Activated T-helper 17 cell treated with anti-CD3 and anti-CD28 coated beads, Interleukin-2, amount 50 U/mL, for 72 hours (primary cell): ENCODE data around the gene RIC1. TPM values are rescaled to one million over a fixed set of nuclear protein-coding genes. Genes with fewer than 3 reads are reported as not detected.
"Not testable (repeated sequence)": the region's sequence is repeated elsewhere in the genome, so short reads cannot be mapped to it uniquely, and the experiment has no call there.

Source experiments
- ATAC-seq: fragments of 150-1000 bp; cut with Tn5 transposase; replicated peaks from 2 replicates; pipeline ENCODE4 v1.10.0; 2021; ENCODE audit warnings: mild to moderate bottlenecking, moderate library complexity
- H3K27ac Mint-ChIP-seq: one replicate; pipeline ENCODE4 v1.8.0; 2022; ENCODE audit warnings: mixed read lengths
- H3K27me3 Mint-ChIP-seq: one replicate; pipeline ENCODE4 v1.8.0; 2022; ENCODE audit warnings: mixed read lengths
- H3K36me3 Mint-ChIP-seq: one replicate; pipeline ENCODE4 v1.8.0; 2022; ENCODE audit warnings: low read depth, mild to moderate bottlenecking, mixed read lengths
- H3K4me1 Mint-ChIP-seq: one replicate; pipeline ENCODE4 v1.8.0; 2022; ENCODE audit warnings: mixed read lengths
- H3K4me3 Mint-ChIP-seq: one replicate; pipeline ENCODE4 v1.8.0; 2022; ENCODE audit warnings: mild to moderate bottlenecking, mixed read lengths
- H3K9me3 Mint-ChIP-seq: one replicate; pipeline ENCODE4 v1.8.0; 2022; ENCODE audit warnings: mixed read lengths
- total RNA-seq, 2 donors: library from RNA; stranded (reverse); gene quantifications; one replicate each; pipeline ENCODE4 v1.2.3, GENCODE V29; 2022

The RIC1 gene
- total RNA-seq, 2 donors from 2014 or later, result 20.1 to 20.3 TPM

GRCh38 chr9:5760338-5760737 lies 131.4 kb downstream of the RIC1 start:
- no peaks in the 10 kb centered on the region for H3K9me3 Mint-ChIP-seq
- no peaks in the 10 kb centered on the region for H3K27me3 Mint-ChIP-seq
- peaks cover 9% of the 10 kb centered on the region for H3K4me1 Mint-ChIP-seq
- H3K36me3 Mint-ChIP-seq, result peaks cover 90% of the 10 kb centered on the region
- peak; percentile 46 for ATAC-seq
- peak overlapping the region; percentile 5 for H3K27ac Mint-ChIP-seq
- H3K4me3 Mint-ChIP-seq, result no peak overlapping the region

- H3K27ac Mint-ChIP-seq, result peak overlapping the region; percentile 32
- H3K27me3 Mint-ChIP-seq, result no peaks in the 10 kb centered on the region
- peaks cover 16% of the 10 kb centered on the region for H3K4me1 Mint-ChIP-seq
- H3K9me3 Mint-ChIP-seq, result no peaks in the 10 kb centered on the region
- H3K4me3 Mint-ChIP-seq, result no peak overlapping the region
- no peak for ATAC-seq
- H3K36me3 Mint-ChIP-seq, result peaks cover 94% of the 10 kb centered on the region
Measured at GRCh38 chr9:5762421-5762820, 133.5 kb downstream of the RIC1 start.

DNA sequence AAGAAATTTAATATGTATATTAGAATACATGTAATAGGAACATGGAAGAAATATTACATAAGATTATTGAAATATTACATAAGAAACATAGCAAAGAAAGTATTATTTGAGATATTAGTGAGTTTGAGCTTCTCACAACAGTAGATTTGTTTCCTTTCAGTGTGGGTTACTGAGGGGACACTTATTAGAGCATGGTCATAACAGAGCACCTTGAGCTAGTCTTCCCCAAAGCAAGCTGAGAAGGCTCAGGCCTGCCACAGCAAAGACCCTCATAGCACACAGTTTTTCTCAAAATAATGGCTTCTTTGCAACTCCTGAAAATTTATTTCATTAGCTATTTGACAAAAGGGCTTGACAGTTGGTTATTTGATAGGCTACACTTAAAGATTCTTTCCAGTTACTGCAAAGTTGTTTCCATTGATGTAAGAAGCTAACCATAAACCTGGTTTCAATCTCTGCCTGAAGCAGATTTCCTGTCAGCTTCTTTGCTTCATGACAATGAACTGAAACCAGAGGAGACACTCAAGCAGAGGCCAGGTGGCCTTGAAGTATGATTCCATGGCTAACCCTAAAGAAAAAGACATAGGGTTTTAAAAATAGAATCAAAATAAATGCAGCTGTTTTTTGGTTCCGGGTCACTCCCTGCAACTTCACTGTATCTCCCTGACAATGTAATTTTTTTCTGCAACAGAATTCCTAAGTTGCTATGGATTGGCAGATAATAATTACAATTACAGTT lies 135.4 kb downstream of the RIC1 start:
- no peaks in the 10 kb centered on the region for H3K9me3 Mint-ChIP-seq
- H3K27ac Mint-ChIP-seq, result no peak overlapping the region
- peaks cover 26% of the 10 kb centered on the region for H3K4me1 Mint-ChIP-seq
- peak; percentile 42 for ATAC-seq
- no peaks in the 10 kb centered on the region for H3K27me3 Mint-ChIP-seq
- peaks cover 90% of the 10 kb centered on the region for H3K36me3 Mint-ChIP-seq
- no peak overlapping the region for H3K4me3 Mint-ChIP-seq

DNA sequence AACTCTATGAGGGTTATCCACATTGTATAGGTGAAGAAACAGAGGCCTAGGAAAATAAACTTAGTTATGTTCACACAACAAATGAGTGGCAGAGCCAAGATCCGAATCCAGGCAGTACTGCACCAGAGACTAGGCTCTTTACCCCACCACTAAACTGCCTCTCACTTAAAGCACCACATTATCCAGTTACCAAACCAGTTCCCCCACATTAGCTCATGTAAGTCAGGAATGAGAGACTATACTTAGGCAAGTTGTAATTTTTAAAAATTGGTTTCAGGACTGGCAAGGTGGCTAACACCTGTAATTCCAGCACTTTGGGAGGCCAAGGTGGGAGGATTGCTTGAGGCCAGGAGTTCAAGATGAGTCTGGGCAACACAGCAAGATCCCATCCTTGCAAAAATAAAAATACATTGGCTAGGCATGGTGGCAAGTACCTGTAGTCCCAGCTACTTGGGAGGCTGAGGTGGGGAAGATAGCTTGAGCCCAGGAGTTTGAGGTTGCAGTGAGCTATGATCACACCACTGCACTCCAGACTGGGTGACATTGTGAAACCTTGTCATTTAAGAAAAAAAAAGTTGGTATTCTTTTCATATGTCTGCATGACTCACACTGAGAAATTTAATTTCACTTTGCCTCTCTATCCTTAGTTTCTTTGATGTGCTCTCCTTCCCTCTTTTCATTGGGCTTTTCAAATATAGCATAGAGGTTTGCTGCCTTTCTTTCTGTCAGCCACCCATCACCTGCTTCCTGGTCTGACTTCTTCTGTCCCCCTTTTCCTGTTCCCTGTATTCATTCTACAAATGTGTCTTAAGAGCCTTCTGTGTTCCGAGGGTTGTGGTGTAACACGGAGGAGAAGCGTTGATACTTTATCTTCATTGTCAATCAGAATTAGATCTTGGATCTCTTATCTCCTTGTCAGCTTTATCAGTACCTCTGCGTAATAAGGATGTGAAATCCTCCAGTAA lies 139.3 kb downstream of the RIC1 start:
- ATAC-seq, result peak; percentile 94
- no peaks in the 10 kb centered on the region for H3K27me3 Mint-ChIP-seq
- no peaks in the 10 kb centered on the region for H3K9me3 Mint-ChIP-seq
- peak overlapping the region; percentile 62 for H3K4me3 Mint-ChIP-seq
- peak overlapping the region; percentile 35 for H3K27ac Mint-ChIP-seq
- peaks cover 26% of the 10 kb centered on the region for H3K4me1 Mint-ChIP-seq
- peaks cover 90% of the 10 kb centered on the region for H3K36me3 Mint-ChIP-seq

GRCh38 chr9:5773324-5773999 lies 144.6 kb downstream of the RIC1 start:
- H3K36me3 Mint-ChIP-seq, result peaks cover 96% of the 10 kb centered on the region
- peak overlapping the region; percentile 60 for H3K27ac Mint-ChIP-seq
- H3K4me3 Mint-ChIP-seq, result no peak overlapping the region
- H3K9me3 Mint-ChIP-seq, result no peaks in the 10 kb centered on the region
- peaks cover 8% of the 10 kb centered on the region for H3K4me1 Mint-ChIP-seq
- no peaks in the 10 kb centered on the region for H3K27me3 Mint-ChIP-seq
- ATAC-seq, result no peak

- H3K4me1 Mint-ChIP-seq, result peaks cover 10% of the 10 kb centered on the region
- ATAC-seq, result no peak
- H3K27me3 Mint-ChIP-seq, result no peaks in the 10 kb centered on the region
- peaks cover 94% of the 10 kb centered on the region for H3K36me3 Mint-ChIP-seq
- H3K9me3 Mint-ChIP-seq, result peaks cover 12% of the 10 kb centered on the region
- no peak overlapping the region for H3K27ac Mint-ChIP-seq
- no peak overlapping the region for H3K4me3 Mint-ChIP-seq
Measured at GRCh38 chr9:5778805-5779204, 149.9 kb downstream of the RIC1 start.

DNA sequence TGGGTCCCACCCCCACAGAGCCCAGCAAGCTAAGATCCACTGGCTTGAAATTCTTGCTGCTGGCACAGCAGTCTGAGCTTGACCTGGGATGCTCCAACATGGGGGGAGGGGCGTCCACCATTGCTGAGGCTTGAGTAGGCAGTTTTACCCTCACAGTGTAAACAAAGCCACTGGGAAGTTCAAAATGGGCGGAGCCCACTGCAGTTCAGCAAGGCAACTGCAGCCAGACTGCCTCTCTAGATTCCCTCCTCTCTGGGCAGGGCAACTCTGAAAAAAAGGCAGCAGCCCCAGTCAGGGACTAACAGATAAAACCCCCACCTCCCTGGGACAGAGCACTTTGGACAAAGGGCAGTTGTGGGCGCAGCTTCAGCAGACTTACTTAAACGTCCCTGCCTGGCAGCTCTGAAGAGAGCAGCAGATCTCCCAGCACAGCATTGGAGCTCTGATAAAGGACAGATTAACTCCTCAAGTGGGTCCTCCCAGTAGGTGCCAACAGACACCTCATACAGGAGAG lies 150.9 kb downstream of the RIC1 start:
- not testable (repeated sequence) for ATAC-seq, H3K27ac Mint-ChIP-seq, H3K27me3 Mint-ChIP-seq, H3K4me3 Mint-ChIP-seq, H3K4me1 Mint-ChIP-seq
- H3K9me3 Mint-ChIP-seq, result peaks cover 12% of the 10 kb centered on the region
- H3K36me3 Mint-ChIP-seq, result peaks cover 91% of the 10 kb centered on the region

- not testable (repeated sequence) for H3K4me3 Mint-ChIP-seq, H3K27ac Mint-ChIP-seq, H3K27me3 Mint-ChIP-seq, ATAC-seq
- H3K9me3 Mint-ChIP-seq, result peaks cover 12% of the 10 kb centered on the region
- H3K4me1 Mint-ChIP-seq, result peaks cover 17% of the 10 kb centered on the region
- peaks cover 92% of the 10 kb centered on the region for H3K36me3 Mint-ChIP-seq
Measured at GRCh38 chr9:5783420-5783819, 154.5 kb downstream of the RIC1 start.

DNA sequence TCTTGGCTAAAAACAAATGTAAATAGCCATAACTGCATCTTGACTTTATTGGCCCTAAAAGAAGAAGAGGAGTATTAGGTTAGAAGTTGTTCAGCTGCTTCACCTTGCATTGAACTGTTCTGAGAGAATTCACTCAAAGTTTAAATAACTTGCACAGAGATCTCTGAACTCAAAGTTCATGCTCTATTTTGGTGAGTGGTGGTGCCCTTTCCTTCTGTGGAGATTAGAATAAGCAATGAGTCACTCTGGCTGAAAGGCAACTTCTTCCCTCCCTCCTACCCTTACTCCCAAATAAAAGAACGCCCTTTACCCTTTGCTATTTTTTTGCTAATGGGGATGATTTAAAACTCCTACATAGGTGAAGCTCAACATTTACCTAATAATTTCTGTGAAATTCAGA lies 155.1 kb downstream of the RIC1 start:
- no peak overlapping the region for H3K4me3 Mint-ChIP-seq
- H3K27ac Mint-ChIP-seq, result no peak overlapping the region
- no peak for ATAC-seq
- H3K36me3 Mint-ChIP-seq, result peaks cover 92% of the 10 kb centered on the region
- H3K9me3 Mint-ChIP-seq, result peaks cover 12% of the 10 kb centered on the region
- H3K4me1 Mint-ChIP-seq, result peaks cover 17% of the 10 kb centered on the region
- no peaks in the 10 kb centered on the region for H3K27me3 Mint-ChIP-seq

- no peak for ATAC-seq
- peaks cover 17% of the 10 kb centered on the region for H3K4me1 Mint-ChIP-seq
- no peaks in the 10 kb centered on the region for H3K27me3 Mint-ChIP-seq
- H3K27ac Mint-ChIP-seq, result no peak overlapping the region
- peaks cover 12% of the 10 kb centered on the region for H3K9me3 Mint-ChIP-seq
- peaks cover 92% of the 10 kb centered on the region for H3K36me3 Mint-ChIP-seq
- H3K4me3 Mint-ChIP-seq, result no peak overlapping the region
Measured at GRCh38 chr9:5784526-5785315, 155.8 kb downstream of the RIC1 start.

GRCh38 chr9:5786370-5787127 lies 157.6 kb downstream of the RIC1 start:
- no peak for ATAC-seq
- Mint-ChIP-seq H3K4me1 (peaks cover 18% of the 10 kb centered on the region), H3K9me3 (peaks cover 9% of the 10 kb centered on the region), H3K4me3 (no peak overlapping the region), H3K36me3 (peaks cover 92% of the 10 kb centered on the region), H3K27me3 (no peaks in the 10 kb centered on the region), H3K27ac (no peak overlapping the region)

- H3K27ac Mint-ChIP-seq, result peak overlapping the region; percentile 88
- H3K9me3 Mint-ChIP-seq, result peaks cover 3% of the 10 kb centered on the region
- no peak overlapping the region for H3K4me3 Mint-ChIP-seq
- H3K36me3 Mint-ChIP-seq, result peaks cover 92% of the 10 kb centered on the region
- no peaks in the 10 kb centered on the region for H3K27me3 Mint-ChIP-seq
- peaks cover 20% of the 10 kb centered on the region for H3K4me1 Mint-ChIP-seq
- ATAC-seq, result no peak
Measured at GRCh38 chr9:5787220-5787619, 158.3 kb downstream of the RIC1 start.

DNA sequence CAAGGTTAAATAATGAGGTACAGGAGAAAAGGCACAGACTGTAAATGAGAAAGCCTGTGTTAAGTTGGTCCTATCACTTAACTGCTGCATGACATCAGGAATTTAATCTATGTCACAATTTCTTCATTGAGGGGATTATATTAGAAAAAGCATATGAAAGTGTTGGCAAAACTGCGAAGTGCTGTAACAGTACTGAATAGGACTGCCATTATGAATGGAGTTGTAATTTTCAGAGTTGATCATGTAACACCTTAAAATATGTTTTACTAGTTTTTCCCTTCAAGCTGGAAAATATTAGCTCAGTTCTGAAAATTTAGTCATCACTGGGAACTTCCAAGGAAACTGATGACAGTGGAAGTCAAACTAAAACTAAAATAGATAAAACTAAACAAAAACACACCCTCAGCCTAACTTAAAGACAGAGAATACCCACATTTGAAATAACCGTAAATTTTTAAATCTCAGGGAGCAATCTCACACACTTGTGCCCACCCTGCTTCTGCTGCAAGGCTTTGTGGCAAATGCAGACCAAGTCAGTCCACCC lies 158.9 kb downstream of the RIC1 start:
- Mint-ChIP-seq H3K4me1 (peaks cover 16% of the 10 kb centered on the region), H3K36me3 (peaks cover 89% of the 10 kb centered on the region), H3K4me3 (peak overlapping the region; percentile 59), H3K27me3 (no peaks in the 10 kb centered on the region), H3K9me3 (no peaks in the 10 kb centered on the region), H3K27ac (peak overlapping the region; percentile 88)
- peak; percentile 67 for ATAC-seq
